ENCODE measurements around the gene MRGPRD. TPM values are rescaled to one million over a fixed set of nuclear protein-coding genes. Genes with fewer than 3 reads are reported as not detected.
A peak's percentile ranks its signal among the peaks of the same experiment; 100 is the strongest.

The MRGPRD gene
- total RNA-seq, 1 donor from 2014 or later: not detected

- peak; percentile 63 for DNase-seq (ENCODE audit: low spot score)
- H3K4me1 Mint-ChIP-seq (ENCODE audit: unreplicated experiment): no peaks in the 10 kb centered on the region
Observed at GRCh38 chr11:68956142-68956541, 24.6 kb downstream of the MRGPRD start.

GRCh38 chr11:68955607-68955958, 25.2 kb downstream of the MRGPRD start:
- H3K27me3 Mint-ChIP-seq (ENCODE audit: unreplicated experiment): peaks cover 6% of the 10 kb centered on the region
- DNase-seq (ENCODE audit: low spot score): no peak
- H3K9me3 Mint-ChIP-seq (ENCODE audit: unreplicated experiment): no peaks in the 10 kb centered on the region

More at GRCh38 chr11:68956142-68956541, 24.6 kb downstream of the MRGPRD start:
- H3K27ac Mint-ChIP-seq (ENCODE audit: unreplicated experiment): no peak overlapping the region
- TF ChIP-seq CTCF (IDR thresholded peaks at IDR 0.05; ENCODE audit: unreplicated experiment): no peak
- no peaks in the 10 kb centered on the region for H3K9me3 Mint-ChIP-seq (ENCODE audit: unreplicated experiment)
- no peaks in the 10 kb centered on the region for H3K36me3 Mint-ChIP-seq (ENCODE audit: low read depth, unreplicated experiment)
- peaks cover 6% of the 10 kb centered on the region for H3K27me3 Mint-ChIP-seq (ENCODE audit: unreplicated experiment)
- H3K4me3 Mint-ChIP-seq (ENCODE audit: unreplicated experiment): no peak overlapping the region

GRCh38 chr11:68954836-68955606, 25.8 kb downstream of the MRGPRD start:
- Mint-ChIP-seq H3K4me1 (ENCODE audit: unreplicated experiment) (no peaks in the 10 kb centered on the region), H3K36me3 (ENCODE audit: low read depth, unreplicated experiment) (no peaks in the 10 kb centered on the region), H3K27me3 (ENCODE audit: unreplicated experiment) (peaks cover 4% of the 10 kb centered on the region), H3K4me3 (ENCODE audit: unreplicated experiment) (no peak overlapping the region), H3K27ac (ENCODE audit: unreplicated experiment) (no peak overlapping the region), H3K9me3 (ENCODE audit: unreplicated experiment) (no peaks in the 10 kb centered on the region)
- DNase-seq (ENCODE audit: low spot score): no peak
- TF ChIP-seq CTCF (IDR thresholded peaks at IDR 0.05; ENCODE audit: unreplicated experiment): no peak

More at GRCh38 chr11:68955607-68955958, 25.2 kb downstream of the MRGPRD start:
- no peaks in the 10 kb centered on the region for H3K36me3 Mint-ChIP-seq (ENCODE audit: low read depth, unreplicated experiment)
- H3K4me1 Mint-ChIP-seq (ENCODE audit: unreplicated experiment): no peaks in the 10 kb centered on the region
- H3K4me3 Mint-ChIP-seq (ENCODE audit: unreplicated experiment): no peak overlapping the region
- TF ChIP-seq CTCF (IDR thresholded peaks at IDR 0.05; ENCODE audit: unreplicated experiment): no peak
- no peak overlapping the region for H3K27ac Mint-ChIP-seq (ENCODE audit: unreplicated experiment)

DNA sequence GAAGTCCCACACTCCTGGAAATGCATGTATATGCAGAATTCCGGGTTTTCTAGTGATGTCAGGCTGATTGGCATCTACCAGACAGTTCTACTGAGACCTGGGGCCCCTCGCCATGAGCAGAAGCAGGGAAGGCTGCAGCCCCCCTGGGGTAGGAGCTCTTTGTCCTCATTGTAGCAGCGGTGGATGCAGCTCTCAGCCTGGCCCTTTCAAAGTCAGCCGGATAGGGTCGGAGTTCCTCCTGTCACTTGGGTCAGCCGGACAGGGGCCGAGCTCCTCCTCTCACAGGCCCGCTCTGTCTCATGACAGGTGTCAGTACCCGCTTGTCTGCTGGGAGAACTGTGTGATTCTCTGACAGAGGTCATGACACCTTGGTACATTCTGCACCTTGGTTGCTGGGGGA, 30.0 kb downstream of the MRGPRD start:
- Mint-ChIP-seq H3K36me3 (ENCODE audit: low read depth, unreplicated experiment) (no peaks in the 10 kb centered on the region), H3K9me3 (ENCODE audit: unreplicated experiment) (no peaks in the 10 kb centered on the region), H3K4me3 (ENCODE audit: unreplicated experiment) (no peak overlapping the region), H3K27ac (ENCODE audit: unreplicated experiment) (no peak overlapping the region), H3K4me1 (ENCODE audit: unreplicated experiment) (peaks cover 3% of the 10 kb centered on the region), H3K27me3 (ENCODE audit: unreplicated experiment) (peaks cover 2% of the 10 kb centered on the region)
- no peak for DNase-seq (ENCODE audit: low spot score)
- no peak for TF ChIP-seq CTCF (IDR thresholded peaks at IDR 0.05; ENCODE audit: unreplicated experiment)

DNA sequence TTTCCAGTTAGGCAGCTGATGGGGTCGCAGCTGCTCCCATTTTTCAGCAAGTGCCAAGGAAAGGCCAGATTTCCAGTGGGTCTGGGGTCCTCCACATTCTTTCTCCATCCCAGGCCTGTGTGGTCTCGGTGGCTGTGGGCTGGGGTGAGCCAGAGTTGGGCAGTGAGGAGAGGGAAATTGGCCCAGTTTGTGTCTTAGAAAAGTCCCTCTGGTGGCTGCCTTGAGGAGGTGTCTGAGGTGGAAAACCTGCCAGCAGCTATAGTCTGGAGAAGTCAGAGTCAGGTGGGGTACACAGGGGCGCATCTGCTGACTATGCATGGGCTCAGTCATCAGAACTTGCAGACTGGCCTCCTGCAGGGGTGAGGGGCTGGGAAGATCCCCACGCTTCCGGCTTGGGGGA, 30.5 kb downstream of the MRGPRD start:
- peak; percentile 50 for TF ChIP-seq CTCF (IDR thresholded peaks at IDR 0.05; ENCODE audit: unreplicated experiment)
- DNase-seq (ENCODE audit: low spot score): peak; percentile 31

More for the DNA sequence above, 30.5 kb downstream of the MRGPRD start:
- peaks cover under 1% of the 10 kb centered on the region for H3K27me3 Mint-ChIP-seq (ENCODE audit: unreplicated experiment)
- peaks cover 3% of the 10 kb centered on the region for H3K4me1 Mint-ChIP-seq (ENCODE audit: unreplicated experiment)
- H3K4me3 Mint-ChIP-seq (ENCODE audit: unreplicated experiment): no peak overlapping the region
- no peak overlapping the region for H3K27ac Mint-ChIP-seq (ENCODE audit: unreplicated experiment)
- H3K9me3 Mint-ChIP-seq (ENCODE audit: unreplicated experiment): no peaks in the 10 kb centered on the region
- H3K36me3 Mint-ChIP-seq (ENCODE audit: low read depth, unreplicated experiment): no peaks in the 10 kb centered on the region
